CD4-positive, alpha-beta T cell (primary cell): ENCODE data around the gene LIN37. TPM values are rescaled to one million over a fixed set of nuclear protein-coding genes. Genes with fewer than 3 reads are reported as not detected.

Source experiments
- ATAC-seq: fragments of 200-7000 bp; cut with Tn5 transposase; one replicate; pipeline ENCODE4 v1.10.0; 2022; ENCODE audit warnings: mild to moderate bottlenecking; ENCODE audit not compliant: poor library complexity
- CTCF ChIA-PET: fragments of 350-600 bp; sonication (Branson Sonifier 250); formaldehyde crosslinking; loops from one replicate; lab custom pipeline; 2021; ENCODE audit warnings: antibody characterized with exemption, inconsistent platforms; lab: Charles Lee
- POLR2A ChIA-PET: fragments of 350-600 bp; sonication (Branson Sonifier 250); formaldehyde crosslinking; loops from one replicate; lab custom pipeline; 2021; ENCODE audit warnings: antibody characterized with exemption, inconsistent platforms; lab: Charles Lee
- DNase-seq, 14 experiments: peaks; one replicate each; pipeline ENCODE4 v3.0.0-alpha.2; 2013 to 2020; ENCODE audit warnings: mixed read lengths in 2 of 14
- H3K27ac ChIP-seq, 2 donors: one replicate each; pipeline versions ENCODE4 v1.5.1 to v1.7.0; 2013; ENCODE audit warnings: low read length in 2 of 2, low read depth in 1 of 2, mild to moderate bottlenecking in 1 of 2
- H3K27me3 ChIP-seq, 2 experiments: 1 replicate in 1 of 2; 2 replicates in 1 of 2; pipeline versions ENCODE4 v1.6.1 to v1.7.0; 2013; ENCODE audit warnings: low read length in 2 of 2, control low read depth in 1 of 2, mild to moderate bottlenecking in 1 of 2, moderate library complexity in 1 of 2; ENCODE audit not compliant: insufficient read depth in 2 of 2, control insufficient read depth in 1 of 2
- H3K36me3 ChIP-seq: one replicate; pipeline ENCODE4 v1.6.1; 2013; ENCODE audit warnings: low read length, control low read depth; ENCODE audit not compliant: insufficient read depth
- H3K4me1 ChIP-seq: one replicate; pipeline ENCODE4 v1.6.1; 2013; ENCODE audit warnings: low read length, control low read depth; ENCODE audit not compliant: insufficient read depth
- H3K4me3 ChIP-seq: one replicate; pipeline ENCODE4 v1.5.1; 2013; ENCODE audit warnings: mild to moderate bottlenecking, low read length, moderate library complexity
- H3K9me3 ChIP-seq, 2 experiments: 1 replicate in 1 of 2; 2 replicates in 1 of 2; pipeline versions ENCODE4 v1.6.1 to v1.7.0; 2013; ENCODE audit warnings: low read length in 2 of 2, mild to moderate bottlenecking in 2 of 2, control low read depth in 1 of 2, moderate library complexity in 1 of 2; ENCODE audit not compliant: control insufficient read depth in 1 of 2, insufficient read depth in 1 of 2
- H3K27ac Mint-ChIP-seq: one replicate; pipeline ENCODE4 v1.8.0; 2020; ENCODE audit warnings: mixed read lengths
- H3K27me3 Mint-ChIP-seq: one replicate; pipeline ENCODE4 v1.8.0; 2021; ENCODE audit warnings: mixed read lengths
- H3K36me3 Mint-ChIP-seq: one replicate; pipeline ENCODE4 v1.8.0; 2021; ENCODE audit warnings: low read depth, mixed read lengths
- H3K4me1 Mint-ChIP-seq: one replicate; pipeline ENCODE4 v1.8.0; 2021; ENCODE audit warnings: low read depth, mixed read lengths
- H3K4me3 Mint-ChIP-seq: one replicate; pipeline ENCODE4 v1.8.0; 2020; ENCODE audit warnings: mild to moderate bottlenecking, mixed read lengths
- H3K9me3 Mint-ChIP-seq: one replicate; pipeline ENCODE4 v1.8.0; 2020; ENCODE audit warnings: mixed read lengths
- intact Hi-C, 2 experiments: fragments of 100-400 bp; cut with DNase I in 1 of 2; cut with micrococcal nuclease in 1 of 2; formaldehyde crosslinking; loops; one replicate each; pipeline versions ENCODE4 v1.15.1 to v1.9.0; 2023 to 2025; cut with DNase I, micrococcal nuclease
- total RNA-seq, 174 experiments: library from RNA in 2 of 174; stranded (reverse) in 2 of 174; gene quantifications; one replicate each; pipeline ENCODE4 v1.2.3 and lab custom pipeline; 2021 to 2026
- TF ChIP-seq, protein P1 (sequence below): fragments of 200-600 bp; IDR thresholded peaks from one replicate; pipeline ENCODE4 v1.8.0; 2022; ENCODE audit warnings: antibody characterized with exemption, mild to moderate bottlenecking

The LIN37 gene
- total RNA-seq, 2 experiments from 2014 or later, result 4.8 to 6.0 TPM

DNA sequence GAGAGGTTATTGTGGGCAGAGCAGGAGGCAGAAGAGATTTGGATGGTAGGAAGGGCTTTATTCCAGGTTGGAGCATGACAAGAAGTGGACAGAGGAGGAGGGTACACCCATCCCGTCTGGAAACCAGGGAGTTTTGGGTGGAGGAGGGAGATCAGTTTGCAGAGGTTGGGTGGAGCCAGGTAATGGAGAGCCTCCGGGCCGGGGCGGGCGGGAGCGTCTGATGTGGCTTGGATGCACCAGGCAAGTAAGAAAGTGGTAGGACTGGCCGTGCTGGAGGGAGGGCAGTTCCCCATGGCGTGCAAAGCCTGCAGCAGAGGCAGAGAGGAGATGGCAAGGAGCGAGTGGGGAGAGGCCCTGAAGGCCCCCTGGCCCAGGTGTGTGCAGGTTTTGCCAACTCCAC lies 17.0 kb upstream of the LIN37 start:
- H3K9me3 Mint-ChIP-seq, result no peaks in the 10 kb centered on the region

DNA sequence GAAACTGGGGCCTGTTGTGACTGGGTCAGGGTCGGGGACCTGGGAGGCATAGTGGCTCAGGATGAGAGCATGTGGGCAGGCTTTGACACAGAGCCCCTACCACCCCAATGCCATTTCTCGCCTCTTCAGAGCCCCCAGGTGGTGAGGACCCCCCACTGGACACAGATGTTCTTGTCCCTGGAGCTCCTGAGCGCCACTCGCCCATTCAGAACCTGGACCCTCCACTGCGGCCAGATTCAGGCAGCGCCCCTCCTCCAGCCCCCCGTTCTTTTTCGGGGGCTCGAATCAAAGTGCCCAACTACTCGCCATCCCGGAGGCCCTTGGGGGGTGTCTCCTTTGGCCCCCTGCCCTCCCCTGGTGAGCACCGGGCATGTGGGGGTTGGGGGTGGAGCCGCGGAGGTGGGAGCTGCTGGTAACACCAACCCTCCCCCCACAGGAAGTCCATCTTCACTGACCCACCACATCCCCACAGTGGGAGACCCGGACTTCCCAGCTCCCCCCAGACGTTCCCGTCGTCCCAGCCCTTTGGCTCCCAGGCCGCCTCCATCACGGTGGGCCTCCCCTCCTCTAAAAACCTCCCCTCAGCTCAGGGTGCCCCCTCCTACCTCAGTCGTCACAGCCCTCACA lies 16.5 kb upstream of the LIN37 start:
- Mint-ChIP-seq H3K4me3 (no peak overlapping the region), H3K36me3 (peaks cover 82% of the 10 kb centered on the region), H3K9me3 (no peaks in the 10 kb centered on the region), H3K27me3 (no peaks in the 10 kb centered on the region), H3K27ac (no peak overlapping the region), H3K4me1 (peaks cover 18% of the 10 kb centered on the region)
- DNase-seq (no peak), ATAC-seq (no peak)
- H3K4me1 ChIP-seq, result peaks cover 6% of the 10 kb centered on the region
- no peak overlapping the region for H3K4me3 ChIP-seq
- TF ChIP-seq, protein P1, sequence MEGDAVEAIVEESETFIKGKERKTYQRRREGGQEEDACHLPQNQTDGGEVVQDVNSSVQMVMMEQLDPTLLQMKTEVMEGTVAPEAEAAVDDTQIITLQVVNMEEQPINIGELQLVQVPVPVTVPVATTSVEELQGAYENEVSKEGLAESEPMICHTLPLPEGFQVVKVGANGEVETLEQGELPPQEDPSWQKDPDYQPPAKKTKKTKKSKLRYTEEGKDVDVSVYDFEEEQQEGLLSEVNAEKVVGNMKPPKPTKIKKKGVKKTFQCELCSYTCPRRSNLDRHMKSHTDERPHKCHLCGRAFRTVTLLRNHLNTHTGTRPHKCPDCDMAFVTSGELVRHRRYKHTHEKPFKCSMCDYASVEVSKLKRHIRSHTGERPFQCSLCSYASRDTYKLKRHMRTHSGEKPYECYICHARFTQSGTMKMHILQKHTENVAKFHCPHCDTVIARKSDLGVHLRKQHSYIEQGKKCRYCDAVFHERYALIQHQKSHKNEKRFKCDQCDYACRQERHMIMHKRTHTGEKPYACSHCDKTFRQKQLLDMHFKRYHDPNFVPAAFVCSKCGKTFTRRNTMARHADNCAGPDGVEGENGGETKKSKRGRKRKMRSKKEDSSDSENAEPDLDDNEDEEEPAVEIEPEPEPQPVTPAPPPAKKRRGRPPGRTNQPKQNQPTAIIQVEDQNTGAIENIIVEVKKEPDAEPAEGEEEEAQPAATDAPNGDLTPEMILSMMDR, result no peak
- ChIA-PET POLR2A (interaction anchor here (1.2 kb wide), 1 partner anchor 13 kb away, joined by 3 read pairs; no protein-coding TSS in a partner anchor), CTCF (no interaction called here)
- intact Hi-C loops, result no loop called here
- no peak overlapping the region for H3K27ac ChIP-seq
- no peaks in the 10 kb centered on the region for H3K9me3 ChIP-seq
- H3K27me3 ChIP-seq, result no peaks in the 10 kb centered on the region
- H3K36me3 ChIP-seq, result peaks cover 91% of the 10 kb centered on the region

More for the DNA sequence above, 17.0 kb upstream of the LIN37 start:
- H3K4me1 ChIP-seq, result peaks cover under 1% of the 10 kb centered on the region
- no peak overlapping the region for H3K27ac ChIP-seq
- H3K9me3 ChIP-seq, result no peaks in the 10 kb centered on the region
- TF ChIP-seq, protein P1, result no peak
- ATAC-seq (no peak), DNase-seq (no peak)
- H3K4me3 ChIP-seq, result no peak overlapping the region
- Mint-ChIP-seq H3K27me3 (no peaks in the 10 kb centered on the region), H3K4me1 (peaks cover 12% of the 10 kb centered on the region), H3K36me3 (peaks cover 82% of the 10 kb centered on the region), H3K27ac (no peak overlapping the region), H3K4me3 (no peak overlapping the region)
- intact Hi-C loops, result no loop called here
- H3K36me3 ChIP-seq, result peaks cover 91% of the 10 kb centered on the region
- no peaks in the 10 kb centered on the region for H3K27me3 ChIP-seq
- ChIA-PET POLR2A (interaction anchor here (1.2 kb wide), 1 partner anchor 13 kb away, joined by 3 read pairs; no protein-coding TSS in a partner anchor), CTCF (no interaction called here)

DNA sequence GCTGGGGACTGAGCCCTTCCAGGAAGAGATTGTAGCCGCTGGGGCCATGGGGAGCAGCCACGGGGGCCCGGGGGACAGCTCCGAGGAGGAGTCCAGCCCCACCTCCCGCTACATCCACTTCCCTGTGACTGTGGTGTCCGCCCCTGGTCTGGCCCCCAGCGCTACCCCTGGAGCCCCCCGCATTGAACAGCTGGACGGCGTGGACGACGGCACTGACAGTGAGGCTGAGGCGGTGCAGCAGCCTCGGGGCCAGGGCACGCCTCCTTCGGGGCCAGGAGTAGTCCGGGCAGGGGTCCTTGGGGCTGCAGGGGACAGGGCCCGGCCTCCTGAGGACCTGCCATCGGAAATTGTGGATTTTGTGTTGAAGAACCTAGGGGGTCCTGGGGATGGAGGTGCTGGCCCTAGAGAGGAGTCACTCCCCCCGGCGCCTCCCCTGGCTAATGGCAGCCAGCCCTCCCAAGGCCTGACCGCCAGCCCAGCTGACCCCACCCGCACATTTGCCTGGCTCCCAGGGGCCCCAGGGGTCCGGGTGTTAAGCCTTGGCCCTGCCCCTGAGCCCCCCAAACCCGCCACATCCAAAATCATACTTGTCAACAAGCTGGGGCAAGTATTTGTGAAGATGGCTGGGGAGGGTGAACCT lies 15.7 kb upstream of the LIN37 start:
- peaks cover 25% of the 10 kb centered on the region for H3K4me1 Mint-ChIP-seq
- Histone ChIP-seq H3K4me1 (peaks cover 14% of the 10 kb centered on the region), H3K4me3 (no peak overlapping the region), H3K36me3 (peaks cover 90% of the 10 kb centered on the region), H3K27me3 (no peaks in the 10 kb centered on the region), H3K27ac (no peak overlapping the region), H3K9me3 (no peaks in the 10 kb centered on the region)
- CTCF ChIA-PET, result no interaction called here
- no peaks in the 10 kb centered on the region for H3K9me3 Mint-ChIP-seq
- H3K27me3 Mint-ChIP-seq, result no peaks in the 10 kb centered on the region
- POLR2A ChIA-PET, result no interaction called here
- no peak for DNase-seq
- TF ChIP-seq, protein P1, result no peak
- peaks cover 83% of the 10 kb centered on the region for H3K36me3 Mint-ChIP-seq
- intact Hi-C loops, result no loop called here
- no peak overlapping the region for H3K27ac Mint-ChIP-seq
- no peak overlapping the region for H3K4me3 Mint-ChIP-seq
- no peak for ATAC-seq
